Lower leg skin (tissue), 4 donors: ENCODE data around the gene ZSWIM6. TPM values are rescaled to one million over a fixed set of nuclear protein-coding genes. Genes with fewer than 3 reads are reported as not detected.

ENCODE experiments used
- DNase-seq, 2 donors: peaks; one replicate each; pipeline ENCODE4 v3.0.0-alpha.2; 2019; ENCODE audit warnings: low spot score in 2 of 2
- H3K4me3 ChIP-seq: fragments of 200-600 bp; sonication (generic); 2 replicates; pipeline ENCODE4 v1.5.1; 2017; ENCODE audit warnings: mild to moderate bottlenecking, low read depth; ENCODE audit not compliant: poor library complexity, severe bottlenecking
- CTCF ChIP-seq, 3 donors: fragments of 450-650 bp; IDR thresholded peaks; one replicate each; pipeline ENCODE4 v1.5.1; 2016; ENCODE audit warnings: antibody characterized with exemption in 3 of 3, mild to moderate bottlenecking in 3 of 3, moderate library complexity in 2 of 3
- POLR2A ChIP-seq, 2 donors: fragments of 450-650 bp; IDR thresholded peaks; one replicate each; pipeline ENCODE4 v1.6.1; 2016 to 2017; ENCODE audit warnings: antibody characterized with exemption in 2 of 2, mild to moderate bottlenecking in 1 of 2, moderate library complexity in 1 of 2
- WGBS, 2 donors: methylation state at CpG; one replicate each; pipeline ENCODE4 v1.1.5; 2018; 5-methylcytosine and 5-hydroxymethylcytosine counted together
- intact Hi-C: fragments of 100-400 bp; cut with DNase I; formaldehyde crosslinking; loops from one replicate; pipeline ENCODE4 v1.15.0; 2023; ENCODE audit warnings: low total_unique reads
- total RNA-seq, 4 donors: library from RNA; depleted of rRNA; stranded (reverse); fragments of >200 nt; gene quantifications; one replicate each; pipeline ENCODE4 v1.1.0, GENCODE V29; 2016

The ZSWIM6 gene
- total RNA-seq, 4 donors from 2014 or later = 7.1 to 8.7 (median 8.1) TPM

- WGBS, 2 donors = 67 to 69% methylated on average over 2 of the region's 2 CpGs
- DNase-seq = no peak
- TF ChIP-seq POLR2A (IDR thresholded peaks at IDR 0.05) (no peak), CTCF (IDR thresholded peaks at IDR 0.05) (no peak)
- intact Hi-C loops = no loop called here
- no peak overlapping the region for H3K4me3 ChIP-seq
Measured at GRCh38 chr5:61449804-61450492, 117.9 kb downstream of the ZSWIM6 start.

GRCh38 chr5:61450493-61451279 lies 118.6 kb downstream of the ZSWIM6 start:
- intact Hi-C loops = no loop called here
- no peak for DNase-seq
- no peak overlapping the region for H3K4me3 ChIP-seq
- TF ChIP-seq POLR2A (IDR thresholded peaks at IDR 0.05) (no peak), CTCF (IDR thresholded peaks at IDR 0.05) (no peak)
- 53 to 63% methylated on average over 1 of the region's 1 CpG for WGBS, 2 donors

GRCh38 chr5:61455179-61456006 lies 123.3 kb downstream of the ZSWIM6 start:
- no peak overlapping the region for H3K4me3 ChIP-seq
- intact Hi-C loops = no loop called here
- TF ChIP-seq CTCF (IDR thresholded peaks at IDR 0.05) = no peak
- TF ChIP-seq POLR2A (IDR thresholded peaks at IDR 0.05) = no peak
- 93 to 97% methylated on average over 12 of the region's 12 CpGs for WGBS, 2 donors
- no peak for DNase-seq

GRCh38 chr5:61460471-61460870 lies 128.4 kb downstream of the ZSWIM6 start:
- H3K4me3 ChIP-seq = no peak overlapping the region
- intact Hi-C loops = no loop called here
- no peak for DNase-seq
- TF ChIP-seq CTCF (IDR thresholded peaks at IDR 0.05) (no peak), POLR2A (IDR thresholded peaks at IDR 0.05) (no peak)
- WGBS, 2 donors = 89 to 90% methylated on average over 3 of the region's 3 CpGs

GRCh38 chr5:61461417-61461816 lies 129.4 kb downstream of the ZSWIM6 start:
- TF ChIP-seq CTCF (IDR thresholded peaks at IDR 0.05) = no peak
- no peak for TF ChIP-seq POLR2A (IDR thresholded peaks at IDR 0.05)
- DNase-seq = no peak
- intact Hi-C loops = no loop called here
- H3K4me3 ChIP-seq = no peak overlapping the region
- 96 to 97% methylated on average over 1 of the region's 1 CpG for WGBS, 2 donors
